GM12892 (cell line): Measurements from ENCODE around the gene MUL1.

Experiments
- DNase-seq: peaks from one replicate; pipeline ENCODE4 v3.0.0; 2011; ENCODE audit not compliant: insufficient read length
- FAIRE-seq: peaks from 2 replicates; lab custom pipeline; 2011; peaks lifted over from hg19 to GRCh38; lab: Jason Lieb, UNC
- POLR2A ChIP-seq: IDR thresholded peaks from 2 replicates; pipeline ENCODE4 v1.6.1; 2011; ENCODE audit warnings: low read depth, low read length, control low read depth
- POLR2AphosphoS5 ChIP-seq: IDR thresholded peaks from 2 replicates; pipeline ENCODE4 v1.6.1; 2011; ENCODE audit warnings: low read depth, low read length, control low read depth
- TAF1 ChIP-seq: IDR thresholded peaks from 2 replicates; pipeline ENCODE4 v1.6.1; 2011; ENCODE audit warnings: low read depth, mild to moderate bottlenecking, control low read depth, low read length, borderline replicate concordance

Gene MUL1

DNA sequence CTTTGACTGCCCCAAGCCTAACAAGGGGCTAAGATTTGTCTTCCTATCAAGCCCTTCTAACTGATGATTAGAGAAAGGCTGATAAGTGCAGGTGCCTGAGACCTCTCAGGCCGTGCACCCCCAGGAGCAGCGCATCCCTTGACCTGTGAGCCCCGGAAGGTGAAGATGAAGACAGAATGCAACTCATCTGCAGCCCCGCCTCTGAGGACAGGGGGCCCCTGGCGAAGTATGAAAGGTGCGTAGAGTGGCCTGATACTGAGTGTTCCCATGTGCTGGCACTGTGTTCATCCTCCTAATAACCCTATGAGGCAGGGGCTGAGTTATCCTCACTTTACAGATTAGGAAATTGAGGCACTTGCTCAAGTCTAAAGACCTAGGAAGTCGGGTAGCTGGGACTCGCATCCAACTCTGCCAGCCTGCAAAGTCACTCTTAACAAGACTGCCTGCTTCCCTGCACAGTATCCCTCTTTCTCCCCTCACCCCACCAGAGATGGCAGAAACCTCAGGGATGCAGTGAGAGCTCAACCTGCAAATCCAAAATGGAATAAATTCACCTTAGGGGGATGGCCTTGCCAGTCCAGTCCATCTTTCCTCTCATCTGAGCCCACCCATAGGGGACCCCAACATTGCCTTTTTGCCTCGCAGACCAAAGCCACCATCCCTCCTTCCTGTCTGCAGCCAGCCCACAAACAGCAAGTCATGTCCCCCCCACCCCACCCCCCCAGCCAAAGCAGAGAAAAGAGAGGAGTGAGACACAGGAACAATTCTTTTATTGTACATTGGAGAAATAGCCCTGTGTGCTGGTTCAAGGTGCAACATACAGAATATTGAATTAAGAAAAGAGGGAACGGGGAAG is 26.1 kb downstream of the MUL1 start:
- DNase-seq: no peak
- TF ChIP-seq TAF1: no peak
- TF ChIP-seq POLR2AphosphoS5: no peak
- no peak for TF ChIP-seq POLR2A
- FAIRE-seq: no peak

- no peak for FAIRE-seq
- no peak for TF ChIP-seq POLR2AphosphoS5
- TF ChIP-seq TAF1: no peak
- no peak for TF ChIP-seq POLR2A
- no peak for DNase-seq
These were observed 26.9 kb downstream of the MUL1 start for GRCh38 chr1:20480951-20481617.

GRCh38 chr1:20480243-20480944 is 27.6 kb downstream of the MUL1 start:
- no peak for TF ChIP-seq TAF1
- DNase-seq (no peak), FAIRE-seq (no peak)

DNA sequence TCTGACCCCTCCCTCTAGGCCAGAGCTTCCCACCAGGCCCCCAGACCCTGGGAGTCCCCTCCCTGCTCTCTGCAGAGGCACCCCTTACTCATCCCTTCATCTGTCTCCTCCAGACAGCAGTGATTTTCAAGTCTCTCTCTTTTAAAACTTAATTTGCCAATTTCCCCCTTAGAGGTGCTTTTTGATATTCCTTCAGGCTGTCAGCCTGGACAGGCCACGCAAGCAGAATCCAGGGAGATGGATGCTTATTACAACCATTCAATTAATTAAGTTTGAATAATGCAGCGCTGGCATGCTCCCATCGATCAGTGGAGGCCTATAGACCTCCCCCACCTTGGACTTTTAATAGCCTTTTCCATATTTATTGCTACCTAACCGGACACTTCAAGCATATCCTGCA is 28.1 kb downstream of the MUL1 start:
- FAIRE-seq: no peak
- TF ChIP-seq POLR2AphosphoS5: no peak
- no peak for TF ChIP-seq POLR2A
- TF ChIP-seq TAF1: no peak

DNA sequence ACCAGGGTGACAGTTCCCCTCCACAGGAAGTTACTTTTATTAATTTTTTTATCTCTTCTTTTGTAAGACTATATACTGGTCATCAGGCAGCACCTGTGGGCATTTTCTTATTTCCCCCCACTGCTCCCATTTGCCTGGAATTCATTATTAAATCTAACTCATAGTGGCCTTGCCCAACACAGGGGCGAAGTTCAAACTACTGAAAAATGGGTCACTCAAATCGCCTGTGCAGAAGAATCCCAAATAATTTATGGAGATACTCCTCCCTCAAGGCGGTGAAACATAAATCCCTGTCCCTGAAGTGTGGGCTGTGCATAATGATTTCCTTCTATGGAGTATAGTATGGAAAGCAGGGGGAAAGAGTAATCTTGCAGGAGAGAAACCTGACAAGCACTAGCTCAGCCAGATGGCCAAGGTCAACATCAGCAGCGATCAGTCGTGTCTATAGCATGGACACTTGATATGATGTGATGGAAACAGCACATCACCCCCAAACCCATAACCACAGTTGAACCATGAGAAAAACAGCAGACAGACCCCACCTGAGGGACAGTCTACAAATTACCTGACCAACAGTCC is 29.8 kb downstream of the MUL1 start:
- TF ChIP-seq TAF1 (no peak), POLR2A (no peak), POLR2AphosphoS5 (no peak)
- DNase-seq: no peak
- no peak for FAIRE-seq

More for the DNA sequence above, 28.1 kb downstream of the MUL1 start:
- DNase-seq: no peak

DNA sequence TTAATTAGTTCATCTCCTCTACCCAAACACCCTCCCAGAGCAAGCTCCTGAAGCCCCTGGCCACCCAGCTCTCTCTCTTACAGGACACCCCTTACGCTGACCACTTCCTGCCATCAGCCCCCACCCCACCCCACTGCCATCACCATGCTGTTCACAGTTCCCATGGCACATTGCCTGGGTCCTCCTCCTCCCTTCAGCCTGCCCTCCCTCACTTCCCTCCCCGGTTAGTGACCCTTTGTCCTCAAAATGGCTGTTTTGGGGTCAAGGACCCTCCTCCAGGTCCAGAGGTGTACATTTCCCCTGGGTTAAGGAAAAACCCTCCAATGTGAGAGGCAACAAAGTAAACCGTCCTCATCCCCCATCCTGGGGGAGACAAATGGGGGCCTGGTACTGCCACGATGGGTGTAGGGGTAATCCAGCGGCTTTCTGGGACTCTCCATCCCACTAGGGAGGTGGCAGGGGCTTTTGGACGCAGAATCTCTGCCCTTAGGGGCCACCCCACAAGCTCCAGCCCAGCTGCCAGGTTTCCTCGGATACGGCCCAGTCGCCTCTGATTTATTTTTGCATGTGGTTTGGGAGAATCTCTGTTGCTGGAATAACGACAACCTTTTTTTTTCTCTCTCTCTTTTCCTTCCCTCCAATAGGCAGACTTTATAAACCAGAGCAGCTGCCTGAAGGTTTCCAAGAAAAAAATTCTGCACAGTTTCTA is 30.4 kb downstream of the MUL1 start:
- TF ChIP-seq POLR2A (no peak), POLR2AphosphoS5 (no peak), TAF1 (no peak)
- no peak for FAIRE-seq

GRCh38 chr1:20476265-20477038 is 31.5 kb downstream of the MUL1 start:
- DNase-seq (no peak), FAIRE-seq (no peak)
- no peak for TF ChIP-seq POLR2A
- no peak for TF ChIP-seq TAF1
- no peak for TF ChIP-seq POLR2AphosphoS5

More for the DNA sequence above, 30.4 kb downstream of the MUL1 start:
- DNase-seq: no peak

GRCh38 chr1:20474996-20475395 is 33.0 kb downstream of the MUL1 start:
- DNase-seq: no peak
- no peak for FAIRE-seq
- TF ChIP-seq TAF1 (no peak), POLR2AphosphoS5 (no peak), POLR2A (no peak)

DNA sequence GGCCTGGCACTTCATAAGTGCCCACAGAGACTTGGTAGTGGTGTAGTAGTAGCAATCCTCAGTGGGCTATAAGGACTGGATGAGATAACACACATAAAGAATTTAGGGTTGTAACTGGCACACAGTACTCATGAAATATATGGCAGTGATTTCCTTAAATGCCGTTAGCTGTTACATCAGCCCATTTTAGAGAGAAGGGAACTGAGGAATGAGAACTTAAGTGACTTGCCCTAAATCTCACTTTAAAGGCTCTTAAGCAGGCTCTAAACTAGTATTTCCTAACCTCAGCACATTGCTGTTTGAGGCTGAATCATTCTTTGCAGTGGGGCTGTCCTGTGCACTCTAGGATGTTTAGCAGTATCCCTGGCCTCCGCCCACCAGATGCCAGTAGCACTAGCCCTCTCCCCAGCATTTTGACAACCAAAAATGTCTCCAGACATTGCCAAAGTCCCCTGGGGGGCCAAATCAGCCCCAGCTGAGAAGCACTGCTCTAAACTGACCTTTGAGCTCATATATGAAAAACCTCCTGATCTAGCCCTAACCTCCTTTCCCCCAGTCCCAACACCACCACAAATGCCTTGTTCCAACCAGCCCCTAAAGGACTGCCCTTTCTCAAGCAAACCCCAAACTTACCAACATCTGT is 33.5 kb downstream of the MUL1 start:
- no peak for FAIRE-seq
- no peak for DNase-seq
- no peak for TF ChIP-seq TAF1
- no peak for TF ChIP-seq POLR2A
- no peak for TF ChIP-seq POLR2AphosphoS5

GRCh38 chr1:20473894-20474293 is 34.1 kb downstream of the MUL1 start:
- no peak for DNase-seq
- no peak for TF ChIP-seq TAF1
- TF ChIP-seq POLR2AphosphoS5: no peak
- TF ChIP-seq POLR2A: no peak
- FAIRE-seq: no peak
